GM19099 (cell line): ENCODE measurements around the gene AGBL3.

Source experiments
- POLR2A ChIP-seq: IDR thresholded peaks from 3 replicates; pipeline ENCODE4 v1.6.1; 2011; ENCODE audit warnings: low read depth; ENCODE audit not compliant: insufficient read length; ENCODE audit errors: extremely low read depth

Gene AGBL3

GRCh38 chr7:134986363-134987251 is at the start of gene AGBL3:
TSS of gene AGBL3 (plus strand) at chr7:134986508. CDS start at chr7:134987934, 1,426 bp downstream.
- TF ChIP-seq POLR2A, result peak; percentile 75

DNA sequence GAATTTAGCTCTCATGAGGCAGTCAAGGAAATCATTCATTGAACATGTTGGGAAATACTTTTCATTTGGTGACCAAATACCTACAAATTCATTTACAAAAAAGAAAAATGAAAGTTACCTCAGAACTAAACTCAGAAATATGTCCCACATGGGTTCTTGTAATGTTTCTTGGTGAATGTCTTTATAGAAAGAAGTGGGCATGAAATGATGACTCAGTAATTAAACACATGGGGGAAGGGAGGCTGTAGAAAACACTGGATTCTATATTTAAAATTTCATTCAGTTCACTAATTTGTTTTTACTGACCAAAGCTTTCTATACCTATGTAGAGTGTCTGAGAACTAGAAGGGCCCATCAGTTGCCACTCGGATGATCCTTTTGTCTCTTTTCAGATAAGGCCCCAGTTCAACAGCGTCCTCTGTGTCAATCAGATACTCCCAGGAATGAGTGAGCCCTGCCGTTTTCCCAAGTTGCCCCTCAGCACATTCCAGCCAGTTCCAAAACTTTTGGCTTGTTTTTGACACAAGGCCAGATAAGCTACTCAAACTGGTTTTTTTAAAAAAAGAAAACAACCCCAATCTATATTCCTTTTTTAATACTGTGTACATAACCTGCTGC is 49.3 kb upstream of the AGBL3 start:
- no peak for TF ChIP-seq POLR2A

DNA sequence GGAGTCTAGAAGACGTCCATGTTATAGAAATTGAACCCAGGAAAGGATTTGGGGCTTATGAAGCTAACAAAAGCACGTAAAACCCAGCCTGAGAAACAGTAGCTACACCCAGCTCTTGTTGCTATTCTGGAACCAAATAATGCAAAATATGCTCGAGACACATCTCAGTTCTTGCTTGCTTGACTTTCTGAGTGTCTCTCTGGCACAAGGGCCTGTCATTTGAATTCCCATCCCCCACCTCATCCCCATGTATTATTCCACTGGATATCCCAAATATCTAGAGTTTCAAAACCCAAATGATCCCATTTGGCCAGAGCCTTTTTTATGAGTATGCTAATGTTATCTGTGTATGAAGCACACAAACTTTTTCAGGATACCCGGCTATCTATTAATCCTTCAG is 48.2 kb upstream of the AGBL3 start:
- no peak for TF ChIP-seq POLR2A

- no peak for TF ChIP-seq POLR2A
These were observed 47.2 kb upstream of the AGBL3 start for GRCh38 chr7:134939136-134939535.

GRCh38 chr7:134940729-134941128 is 45.6 kb upstream of the AGBL3 start:
- no peak for TF ChIP-seq POLR2A

- TF ChIP-seq POLR2A, result no peak
These were observed 45.0 kb upstream of the AGBL3 start for GRCh38 chr7:134941185-134941900.

DNA sequence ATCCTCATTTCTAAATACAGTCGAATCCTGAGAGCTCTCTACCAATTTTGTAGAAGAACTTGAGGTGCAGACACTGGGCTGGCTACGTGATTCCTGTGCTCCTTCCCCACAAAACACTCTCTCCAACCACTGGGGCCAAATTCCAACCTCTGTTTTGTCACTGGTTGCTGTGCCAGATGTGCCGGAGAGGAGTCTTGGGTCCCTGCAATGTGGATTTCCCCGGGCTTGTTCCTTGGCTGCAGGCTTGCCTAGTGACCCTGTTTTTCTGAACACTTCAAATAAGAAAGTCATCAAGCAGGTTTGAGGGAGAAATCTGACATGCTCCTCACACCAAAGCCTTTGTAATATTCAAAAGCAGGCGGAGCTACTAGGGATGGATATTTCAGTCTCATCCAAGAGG is 44.4 kb upstream of the AGBL3 start:
- TF ChIP-seq POLR2A, result no peak

DNA sequence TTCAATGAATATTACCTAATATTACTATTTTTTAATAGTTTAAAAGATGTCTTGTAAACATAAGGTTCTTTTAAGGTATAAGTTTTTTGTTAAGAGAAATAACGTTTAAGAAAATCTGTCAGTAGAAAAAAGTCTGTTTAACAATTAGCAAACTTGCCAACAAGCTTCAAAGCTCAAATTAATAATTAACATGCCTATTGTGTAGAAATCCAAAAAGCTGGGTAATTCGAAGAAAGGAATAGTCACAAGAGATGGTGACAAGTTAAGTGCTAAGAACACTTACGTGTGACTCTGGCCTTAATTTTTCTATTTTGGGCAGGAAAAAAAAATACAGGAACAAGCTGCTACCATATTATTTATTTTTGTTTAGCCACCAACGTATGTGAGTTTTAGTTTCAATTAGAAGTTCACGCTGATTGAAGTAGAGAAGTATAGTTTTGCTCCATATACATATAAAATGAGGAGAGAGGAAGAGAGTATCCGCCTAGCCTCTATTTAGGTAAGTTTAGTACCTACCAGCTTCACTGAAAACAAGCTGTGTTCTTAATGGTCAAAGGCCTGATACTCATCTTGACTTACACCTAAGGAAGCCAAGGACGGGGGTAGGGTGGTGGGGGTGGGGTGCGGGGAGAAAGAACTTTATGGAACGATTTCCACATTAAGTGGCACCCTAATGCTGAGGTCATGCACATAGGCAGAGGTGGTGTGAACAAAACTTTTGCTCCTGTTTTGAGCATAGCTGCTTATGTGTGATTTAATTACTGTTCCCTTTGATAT is 43.4 kb upstream of the AGBL3 start:
- no peak for TF ChIP-seq POLR2A

DNA sequence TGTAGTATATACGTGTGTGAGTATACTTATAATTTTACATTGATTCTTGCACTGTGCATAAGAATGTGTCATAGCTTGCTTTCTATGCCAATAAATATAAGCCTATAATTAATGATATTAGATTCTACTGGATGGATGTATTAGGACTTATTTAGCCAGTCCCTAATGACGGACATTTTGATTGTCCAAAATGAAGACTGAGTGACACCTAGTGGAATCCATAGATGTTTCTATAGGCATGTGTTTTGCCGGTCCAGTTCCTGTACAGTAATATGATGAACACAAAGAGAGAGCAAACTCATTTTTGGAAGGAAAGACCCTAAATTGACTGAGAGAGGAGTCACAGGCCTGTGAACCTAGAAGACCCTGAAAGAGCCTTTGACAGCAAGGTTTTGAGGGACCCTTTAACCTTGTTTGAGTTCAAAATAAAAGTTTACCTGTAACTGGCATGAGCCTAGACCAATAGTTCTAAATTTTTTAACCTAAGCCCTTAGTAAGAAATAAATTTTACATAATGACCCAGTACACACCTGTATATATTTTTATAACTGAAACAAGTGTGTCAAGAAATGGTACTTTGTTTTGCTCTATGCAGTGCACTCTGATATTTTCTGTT is 42.4 kb upstream of the AGBL3 start:
- no peak for TF ChIP-seq POLR2A

DNA sequence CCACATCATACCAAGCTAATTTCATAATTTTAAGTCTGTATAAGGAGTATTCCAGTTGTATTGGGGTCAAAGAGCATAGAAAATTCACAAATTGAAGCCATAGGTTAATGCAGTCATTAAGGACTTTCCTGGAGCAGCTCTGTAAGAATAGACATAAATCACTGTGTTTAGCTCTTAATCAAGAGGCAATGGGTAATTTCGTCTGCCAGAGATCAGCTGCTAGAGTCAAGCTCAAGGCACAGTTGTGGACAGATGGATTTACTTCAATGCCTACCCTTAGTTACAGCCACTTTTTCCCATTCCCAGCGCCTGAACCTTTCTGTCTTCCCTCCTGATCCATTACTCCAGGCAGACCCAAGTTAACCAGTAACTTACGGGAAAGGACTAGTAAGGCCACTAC is 40.6 kb upstream of the AGBL3 start:
- no peak for TF ChIP-seq POLR2A

DNA sequence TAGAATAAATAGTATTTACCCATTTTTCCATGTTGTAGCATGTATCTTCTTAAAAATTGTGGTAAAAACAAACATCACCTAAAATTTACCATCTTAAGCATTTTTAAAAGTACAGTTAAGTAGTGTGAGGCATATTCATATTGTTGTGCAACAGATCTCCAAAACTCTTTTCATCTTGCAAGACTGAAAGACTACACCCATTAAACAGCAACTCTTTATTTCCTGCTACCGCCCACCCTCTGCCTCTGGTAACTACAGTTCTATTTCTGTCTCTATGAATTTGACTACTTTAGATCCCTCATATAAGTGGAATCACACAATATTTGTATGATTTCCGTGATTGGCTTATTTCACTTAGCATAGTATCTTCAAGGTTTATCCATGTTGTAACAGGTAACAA is 40.0 kb upstream of the AGBL3 start:
- TF ChIP-seq POLR2A, result no peak

GRCh38 chr7:134947329-134947728 is 39.0 kb upstream of the AGBL3 start:
- TF ChIP-seq POLR2A, result no peak

GRCh38 chr7:134947831-134948230 is 38.5 kb upstream of the AGBL3 start:
- no peak for TF ChIP-seq POLR2A

DNA sequence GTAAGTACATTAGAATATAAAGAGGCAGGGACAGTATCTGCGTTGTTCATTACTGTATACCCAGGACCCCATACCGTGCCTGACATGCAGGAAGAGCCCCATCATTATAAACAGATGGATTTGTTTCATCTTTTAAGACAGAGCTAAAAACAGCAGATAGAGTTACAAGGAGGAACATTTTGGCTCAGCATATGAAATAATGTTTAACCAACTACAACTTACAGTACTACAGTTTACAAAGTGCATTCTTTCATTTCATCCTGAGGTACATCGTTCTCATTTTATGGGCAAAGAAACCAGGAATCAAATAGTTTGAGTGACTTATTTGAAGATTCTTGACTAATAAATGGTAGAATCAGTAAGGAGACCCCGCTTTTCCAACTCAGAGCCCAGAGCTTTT is 38.1 kb upstream of the AGBL3 start:
- no peak for TF ChIP-seq POLR2A
